ENCODE data around the gene POLR3K.
"Not testable (repeated sequence)": the region's sequence is repeated elsewhere in the genome, so short reads cannot be mapped to it uniquely, and the experiment has no call there.

The POLR3K gene

DNA sequence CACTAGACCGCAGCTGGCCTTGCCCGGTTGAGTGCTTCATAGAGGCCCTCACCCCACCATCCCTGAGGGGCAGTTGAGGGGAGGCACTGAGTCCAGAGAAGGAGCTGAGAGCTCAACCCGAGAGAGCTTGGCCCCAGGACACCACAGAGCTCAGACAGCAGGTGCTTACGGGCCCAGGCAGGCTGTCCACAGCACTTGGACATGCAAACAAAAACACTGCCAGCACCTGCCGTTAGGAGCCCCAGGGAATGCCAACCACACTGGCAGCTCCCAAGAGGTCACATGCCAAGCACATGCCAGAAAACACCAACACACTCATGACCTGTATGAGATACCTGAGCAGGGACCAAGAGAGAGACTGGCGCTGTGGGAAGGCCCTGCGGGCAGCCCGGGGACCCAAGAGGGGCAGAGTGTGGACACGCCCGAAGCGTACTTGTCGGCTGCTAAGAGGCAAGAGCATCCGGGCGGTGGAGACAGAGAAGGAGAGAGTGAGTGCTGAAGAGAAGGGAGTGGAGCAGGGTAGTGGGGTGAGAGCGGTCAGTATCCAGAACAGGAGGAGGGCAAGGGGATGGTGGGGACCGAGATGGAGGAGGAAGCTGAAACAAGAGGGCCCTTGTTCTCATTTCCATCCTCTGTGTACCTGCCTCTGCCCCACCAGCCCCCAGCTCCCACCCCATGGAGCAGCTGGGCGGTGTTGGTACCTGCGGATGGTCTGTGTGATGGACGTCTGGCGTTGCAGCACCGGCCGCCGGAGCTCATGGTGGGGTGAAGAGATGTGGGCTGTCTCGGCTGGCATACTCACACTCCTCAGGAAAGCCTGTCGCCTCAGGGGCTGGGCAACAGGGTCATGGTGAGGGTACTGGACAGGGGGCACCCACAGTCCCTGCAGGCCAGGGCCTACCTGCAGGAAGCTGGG lies 10.8 kb upstream of the POLR3K start:
- no peak for DNase-seq (ENCODE audit: low spot score)

DNA sequence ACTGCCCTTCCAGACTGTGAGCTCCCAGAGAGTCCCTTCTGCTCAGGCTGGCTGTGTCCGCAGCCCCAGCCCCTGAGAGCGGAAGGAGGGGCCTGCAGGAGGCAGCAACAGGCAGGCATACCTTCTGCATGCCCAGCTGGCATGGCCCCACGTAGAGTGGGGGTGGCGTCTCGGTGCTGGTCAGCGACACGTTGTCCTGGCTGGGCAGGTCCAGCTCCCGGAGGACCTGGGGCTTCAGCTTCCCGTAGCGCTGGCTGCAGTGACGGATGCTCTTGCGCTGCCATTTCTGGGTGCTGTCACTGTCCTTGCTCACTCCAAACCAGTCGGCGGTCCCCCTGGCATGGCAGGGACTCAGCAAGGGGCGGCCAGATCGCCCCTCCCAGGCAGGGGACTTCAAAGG lies 10.1 kb upstream of the POLR3K start:
- no peak for DNase-seq (ENCODE audit: low spot score)

DNA sequence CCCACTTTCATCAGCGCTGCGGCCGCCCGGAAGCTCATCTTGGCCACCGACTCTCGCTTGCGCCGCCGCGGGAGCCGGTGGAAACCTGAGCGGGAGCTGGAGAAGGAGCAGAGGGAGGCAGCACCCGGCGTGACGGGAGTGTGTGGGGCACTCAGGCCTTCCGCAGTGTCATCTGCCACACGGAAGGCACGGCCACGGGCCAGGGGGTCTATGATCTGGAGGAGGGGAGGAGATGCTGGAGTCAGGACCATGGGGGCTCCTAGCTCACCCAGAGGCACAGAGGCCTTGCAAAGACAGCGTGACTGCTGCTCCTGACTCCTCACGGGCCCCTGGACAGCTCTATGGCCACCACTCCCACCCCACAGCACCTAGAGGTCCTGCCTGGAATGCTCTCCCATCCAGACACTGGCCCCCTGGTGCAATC lies 9.6 kb upstream of the POLR3K start:
- no peak for DNase-seq (ENCODE audit: low spot score)

GRCh38 chr16:62283-62967 lies 9.0 kb upstream of the POLR3K start:
- DNase-seq (ENCODE audit: low spot score), result no peak

DNA sequence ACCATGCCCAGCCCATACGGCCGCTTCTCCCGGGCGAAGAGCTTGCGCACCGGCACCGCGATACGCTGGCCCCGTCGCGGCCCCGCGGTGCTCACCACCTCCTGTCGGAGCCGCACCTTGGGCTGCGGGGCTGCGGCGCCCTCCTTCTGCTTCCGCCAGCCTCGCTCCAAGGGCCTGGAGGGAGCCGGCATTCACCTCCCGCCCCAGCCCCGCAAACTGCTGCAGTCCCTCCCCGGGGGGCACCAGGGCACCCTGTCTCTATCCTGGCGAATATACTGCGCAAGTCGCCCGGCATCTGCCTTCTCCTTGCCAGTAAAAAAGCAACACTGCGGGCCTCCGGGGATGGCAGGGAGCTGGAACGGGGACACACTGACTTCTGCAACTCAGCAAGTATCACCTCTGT lies 8.5 kb upstream of the POLR3K start:
- DNase-seq (ENCODE audit: low spot score), result no peak

GRCh38 chr16:60929-61878 lies 7.8 kb upstream of the POLR3K start:
- no peak for DNase-seq (ENCODE audit: low spot score)

- DNase-seq (ENCODE audit: low spot score), result no peak
These were observed 6.8 kb upstream of the POLR3K start for GRCh38 chr16:60166-60565.

DNA sequence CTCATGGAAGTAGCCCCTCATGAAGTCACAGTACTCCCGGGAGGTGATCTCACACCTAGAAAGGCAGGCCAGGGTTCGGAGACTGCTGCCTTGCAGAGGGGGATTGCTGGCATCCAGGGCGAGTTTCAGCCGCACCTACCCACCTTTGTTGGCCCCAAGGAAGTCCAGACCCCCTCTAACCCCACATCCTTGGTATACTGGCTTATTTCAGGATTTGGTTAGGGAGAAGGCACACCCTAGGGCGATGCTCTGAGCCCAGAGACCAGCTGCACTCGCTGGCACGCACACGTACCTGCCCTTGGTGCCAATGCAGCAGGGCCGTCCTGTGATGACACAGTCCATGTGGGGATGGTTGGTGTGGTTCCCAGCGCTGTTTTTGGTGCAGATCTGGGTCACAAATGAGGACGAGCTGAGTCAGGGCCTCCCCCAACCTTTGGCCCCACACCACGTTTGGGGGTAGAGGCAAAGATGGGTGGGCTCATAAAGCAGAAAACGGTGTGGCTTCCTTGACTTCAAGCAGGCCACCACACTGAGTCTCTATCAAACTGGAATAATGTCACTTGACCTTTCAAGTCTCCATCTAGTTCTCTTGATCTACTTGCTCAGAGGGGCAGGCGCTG lies 6.1 kb upstream of the POLR3K start:
- no peak for DNase-seq (ENCODE audit: low spot score)

DNA sequence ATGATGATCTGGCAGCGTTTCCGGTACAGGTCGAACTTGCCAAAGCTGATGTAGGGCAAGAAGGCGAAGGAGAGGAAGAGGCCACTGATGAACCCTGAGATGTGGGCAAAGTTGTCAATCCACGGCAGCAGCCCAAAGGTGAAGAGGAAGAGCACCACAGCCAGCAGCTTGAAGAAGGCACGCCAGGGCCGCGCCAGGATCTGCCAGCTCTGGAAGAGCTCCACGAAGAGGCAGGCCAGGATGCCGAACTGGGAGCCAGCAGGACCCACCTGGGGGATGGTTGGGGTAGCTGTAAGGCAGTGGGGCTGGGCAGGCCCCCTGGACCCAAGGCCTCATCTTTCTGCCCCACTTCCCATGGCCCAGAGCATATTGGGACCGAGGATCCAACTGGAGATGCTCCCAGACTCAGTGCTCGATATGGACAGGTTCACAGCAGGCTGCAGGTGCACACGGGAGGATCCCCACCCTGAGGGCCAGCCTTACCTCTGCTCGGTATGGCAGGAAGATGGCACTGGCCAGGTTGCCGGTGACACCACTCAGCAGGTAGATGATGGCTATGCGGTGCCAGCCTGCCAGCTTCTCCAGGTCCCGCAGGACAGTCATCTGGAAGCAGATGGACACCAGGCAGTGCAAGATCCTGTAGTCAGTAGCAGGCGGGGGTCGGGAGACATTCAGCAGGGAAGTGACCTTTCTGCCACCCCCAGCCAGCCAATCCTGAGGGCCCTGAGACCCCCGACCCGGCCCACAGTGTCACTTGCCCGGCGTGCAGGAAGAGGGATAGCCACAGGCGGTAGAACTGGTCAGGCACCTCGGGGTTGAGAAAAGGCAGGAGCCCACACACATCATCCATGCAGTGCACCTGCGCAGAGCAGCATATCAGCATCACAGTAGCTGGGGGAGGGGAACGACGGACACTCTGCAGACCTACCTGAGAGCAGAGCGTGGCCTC lies 5.4 kb upstream of the POLR3K start:
- no peak for DNase-seq (ENCODE audit: low spot score)

GRCh38 chr16:57711-58110 lies 4.3 kb upstream of the POLR3K start:
- DNase-seq (ENCODE audit: low spot score), result no peak

DNA sequence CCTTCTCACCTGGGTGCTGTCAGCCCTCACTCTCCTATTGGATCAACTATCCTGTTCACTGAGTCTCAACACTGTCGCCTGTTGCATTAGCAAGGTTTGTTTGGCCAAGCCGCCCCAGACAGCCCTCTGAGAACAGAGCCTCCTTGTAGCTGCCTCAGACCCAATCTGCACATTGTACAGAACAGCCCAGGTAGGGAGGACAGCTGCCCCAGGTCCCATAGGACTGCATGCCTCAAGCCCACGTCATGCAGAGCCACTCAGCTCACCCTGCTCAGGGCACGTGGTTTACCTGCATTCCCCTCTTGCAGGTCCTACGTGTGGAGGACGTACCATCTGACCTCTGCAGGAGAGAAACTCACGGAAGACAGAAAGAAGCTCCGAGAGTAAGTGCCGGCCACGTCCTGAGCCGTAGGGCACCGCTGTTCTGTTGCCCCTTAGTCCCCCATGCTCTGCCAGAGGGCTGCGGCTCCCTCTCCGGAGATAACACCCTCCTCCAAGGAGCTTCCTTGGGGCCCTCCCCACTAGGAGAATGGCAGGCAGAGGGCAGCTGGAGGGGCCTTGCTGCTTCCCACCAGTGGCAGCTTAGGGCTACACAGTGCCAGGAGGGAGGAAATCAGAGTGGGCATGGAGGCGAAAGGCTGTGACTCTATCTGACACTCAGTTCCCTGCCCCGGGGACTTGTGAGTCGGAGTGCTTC lies 3.0 kb upstream of the POLR3K start:
- no peak for DNase-seq (ENCODE audit: low spot score)

GRCh38 chr16:55571-56136 lies 2.2 kb upstream of the POLR3K start:
- no peak for DNase-seq (ENCODE audit: low spot score)

GRCh38 chr16:54237-54581 lies 801 bp upstream of the POLR3K start:
- no peak for DNase-seq (ENCODE audit: low spot score)

DNA sequence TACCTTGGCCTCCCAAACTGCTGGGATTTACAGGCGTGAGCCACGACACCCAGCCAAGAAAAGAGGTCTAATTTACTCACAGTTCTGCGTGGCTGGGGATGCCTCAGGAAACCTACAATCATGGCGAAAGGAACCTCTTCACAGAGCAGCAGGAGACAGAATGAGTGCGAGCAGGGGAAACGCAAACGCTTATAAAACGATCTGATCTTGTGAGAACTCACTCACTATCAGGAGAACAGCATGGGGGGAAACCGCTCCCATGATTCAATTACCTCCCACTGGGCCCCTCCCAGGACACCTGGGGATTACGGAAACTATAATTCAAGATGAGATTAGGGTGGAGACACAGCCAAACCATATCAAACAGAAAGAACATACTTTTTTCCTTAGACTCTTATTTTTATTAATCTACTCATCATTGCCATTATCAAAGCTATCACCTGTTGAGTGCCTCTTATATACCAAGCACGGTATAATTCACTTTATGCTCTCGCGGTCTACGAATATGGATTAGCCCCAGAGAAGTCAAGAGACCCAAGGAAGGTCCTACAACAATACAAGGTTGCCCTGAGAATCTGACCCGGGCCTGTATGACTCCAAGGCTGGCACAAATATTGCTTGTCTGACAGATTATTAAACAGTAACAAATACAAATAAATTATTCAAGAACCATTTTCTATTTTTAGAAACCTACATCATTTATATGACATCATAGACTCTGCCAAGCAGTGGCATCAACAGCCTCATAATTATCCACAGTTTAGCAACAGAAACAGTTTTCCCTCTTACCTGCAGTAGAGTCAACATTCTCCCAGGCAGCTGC lies 2.4 kb downstream of the POLR3K start:
- no peak for DNase-seq (ENCODE audit: low spot score)

DNA sequence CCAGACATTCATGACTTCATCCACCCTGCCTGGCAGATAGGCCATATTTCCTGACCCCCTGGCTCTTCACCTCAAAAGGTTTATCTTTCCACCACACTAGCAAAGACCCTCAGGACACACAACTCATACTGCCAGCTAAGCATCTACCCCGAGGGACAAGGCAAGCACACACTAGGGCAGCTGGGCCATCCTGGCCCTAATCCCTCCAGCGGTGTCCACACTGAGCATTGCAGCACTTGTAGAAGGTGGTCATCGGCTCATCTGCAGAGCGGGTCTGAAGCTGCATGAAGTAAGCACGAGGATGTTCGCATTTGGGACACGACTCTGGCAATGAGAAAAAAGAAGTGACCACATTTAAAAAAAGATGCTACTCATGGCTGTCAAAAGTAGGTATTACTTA lies 6.2 kb downstream of the POLR3K start:
- DNase-seq (ENCODE audit: low spot score), result no peak

DNA sequence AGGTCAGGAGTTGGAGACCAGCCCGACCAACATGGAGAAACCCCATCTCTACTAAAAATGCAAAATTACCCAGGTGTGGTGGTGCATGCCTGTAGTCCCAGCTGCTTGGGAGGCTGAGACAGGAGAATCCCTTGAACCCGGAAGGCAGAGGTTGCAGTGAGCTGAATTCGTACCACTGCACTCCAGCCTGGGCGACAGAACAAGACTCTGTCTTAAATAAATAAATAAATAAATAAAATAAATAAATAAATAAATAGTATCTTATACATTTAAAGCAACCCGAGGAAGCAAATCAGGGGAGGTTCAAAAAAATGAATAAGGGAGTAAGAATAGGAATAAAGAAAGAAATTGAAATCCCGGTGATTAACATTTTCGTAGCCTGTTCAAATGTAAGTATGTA lies 6.9 kb downstream of the POLR3K start:
- DNase-seq (ENCODE audit: low spot score), result not testable (repeated sequence)

- DNase-seq (ENCODE audit: low spot score), result no peak
These were observed 8.0 kb downstream of the POLR3K start for GRCh38 chr16:45454-45853.

DNA sequence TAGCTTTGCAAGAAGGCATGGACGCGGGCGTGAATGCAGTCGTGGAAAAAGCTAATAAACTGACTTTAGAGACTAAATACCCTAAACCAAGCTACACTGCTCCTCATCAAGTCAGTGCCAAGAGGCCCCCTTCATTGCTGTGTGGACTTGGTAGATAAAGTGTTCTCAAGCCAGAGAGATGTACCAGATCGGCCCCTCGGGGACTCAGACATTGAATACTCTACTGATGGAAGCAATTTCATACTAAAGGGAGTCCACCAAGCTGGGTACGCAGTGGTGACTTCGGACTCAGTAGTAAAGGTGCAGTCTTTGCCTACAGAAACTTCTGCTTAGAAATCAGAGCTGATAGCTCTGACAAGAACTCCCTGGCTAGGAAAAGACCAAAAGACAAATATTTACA lies 8.8 kb downstream of the POLR3K start:
- DNase-seq (ENCODE audit: low spot score), result no peak

GRCh38 chr16:43294-43693 lies 10.1 kb downstream of the POLR3K start:
- no peak for DNase-seq (ENCODE audit: low spot score)

Measured in hematopoietic multipotent progenitor cell treated with erythropoietin and hydrocortisone succinate and interleukin-3 and kit ligand, for 17 days (in vitro differentiated cells).